Measurements from ENCODE around the gene RPTOR. TPM values are rescaled to one million over a fixed set of nuclear protein-coding genes. Genes with fewer than 3 reads are reported as not detected.
"Not testable (repeated sequence)": the region's sequence is repeated elsewhere in the genome, so short reads cannot be mapped to it uniquely, and the experiment has no call there.

Gene RPTOR
- polyA plus RNA-seq, 1 donor = 23.9 TPM

DNA sequence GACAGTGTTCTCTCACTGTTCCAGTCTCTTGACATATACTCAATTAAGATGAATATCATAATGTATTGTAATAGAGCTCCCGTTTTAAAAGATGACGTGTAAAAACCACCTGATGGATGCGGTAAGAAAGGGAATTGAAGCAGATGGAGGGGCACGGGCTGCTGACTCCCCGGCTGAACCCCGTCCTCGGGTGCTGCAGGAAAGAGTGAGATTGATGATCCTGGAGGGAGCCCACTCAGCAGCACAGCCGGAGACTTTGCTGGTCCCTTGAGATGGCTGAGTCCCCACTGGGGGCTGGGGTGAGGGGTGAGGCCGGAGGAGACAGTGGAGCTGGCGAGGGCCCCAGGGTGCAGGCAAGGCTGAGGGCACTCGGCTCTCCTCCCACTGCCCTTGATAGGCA is 217.4 kb downstream of the RPTOR start:
- no peak for DNase-seq (ENCODE audit: low read depth)

DNA sequence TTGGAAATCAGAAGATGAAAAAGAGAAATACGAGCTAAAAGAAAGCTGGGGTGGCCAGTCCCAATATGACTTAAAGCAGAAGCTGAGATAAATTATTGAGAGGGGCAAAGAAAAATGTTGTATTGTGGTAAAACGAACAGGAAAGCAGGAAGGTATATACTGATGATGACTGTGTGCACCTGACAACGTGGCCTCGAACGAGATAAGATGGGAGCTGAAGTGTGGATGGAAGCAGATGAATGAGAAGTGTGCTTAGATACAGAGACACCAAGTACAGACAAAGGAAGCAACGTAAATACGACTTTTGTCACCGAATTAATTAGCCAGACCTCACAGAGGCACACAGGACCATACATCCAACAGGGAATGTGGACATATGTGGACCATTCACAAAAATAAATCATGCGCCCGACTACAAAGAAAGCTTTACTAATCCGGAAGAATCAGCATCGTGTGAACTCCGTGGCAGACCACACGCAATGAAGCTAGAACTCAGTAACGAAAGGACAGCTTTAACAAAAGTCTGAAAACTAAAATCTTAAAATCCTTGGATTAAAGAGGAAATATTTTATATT is 218.7 kb downstream of the RPTOR start:
- DNase-seq (ENCODE audit: low read depth) = no peak

DNA sequence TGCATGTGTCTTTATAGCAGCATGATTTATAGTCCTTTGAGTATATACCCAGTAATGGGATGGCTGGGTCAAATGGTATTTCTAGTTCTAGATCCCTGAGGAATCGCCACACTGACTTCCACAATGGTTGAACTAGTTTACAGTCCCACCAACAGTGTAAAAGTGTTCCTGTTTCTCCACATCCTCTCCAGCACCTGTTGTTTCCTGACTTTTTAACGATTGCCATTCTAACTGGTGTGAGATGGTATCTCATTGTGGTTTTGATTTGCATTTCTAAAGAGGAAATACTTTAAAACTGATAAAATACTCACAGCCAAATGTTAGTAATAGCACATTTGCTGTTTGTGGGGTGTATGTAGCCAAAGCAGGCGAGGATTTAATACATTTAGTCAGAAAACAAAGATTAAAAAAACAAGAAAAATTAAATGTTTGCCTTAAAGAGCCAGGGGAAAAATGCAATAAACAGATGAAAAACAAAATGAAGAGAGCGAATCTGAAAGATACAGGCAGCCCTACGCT is 220.0 kb downstream of the RPTOR start:
- DNase-seq (ENCODE audit: low read depth) = not testable (repeated sequence)

DNA sequence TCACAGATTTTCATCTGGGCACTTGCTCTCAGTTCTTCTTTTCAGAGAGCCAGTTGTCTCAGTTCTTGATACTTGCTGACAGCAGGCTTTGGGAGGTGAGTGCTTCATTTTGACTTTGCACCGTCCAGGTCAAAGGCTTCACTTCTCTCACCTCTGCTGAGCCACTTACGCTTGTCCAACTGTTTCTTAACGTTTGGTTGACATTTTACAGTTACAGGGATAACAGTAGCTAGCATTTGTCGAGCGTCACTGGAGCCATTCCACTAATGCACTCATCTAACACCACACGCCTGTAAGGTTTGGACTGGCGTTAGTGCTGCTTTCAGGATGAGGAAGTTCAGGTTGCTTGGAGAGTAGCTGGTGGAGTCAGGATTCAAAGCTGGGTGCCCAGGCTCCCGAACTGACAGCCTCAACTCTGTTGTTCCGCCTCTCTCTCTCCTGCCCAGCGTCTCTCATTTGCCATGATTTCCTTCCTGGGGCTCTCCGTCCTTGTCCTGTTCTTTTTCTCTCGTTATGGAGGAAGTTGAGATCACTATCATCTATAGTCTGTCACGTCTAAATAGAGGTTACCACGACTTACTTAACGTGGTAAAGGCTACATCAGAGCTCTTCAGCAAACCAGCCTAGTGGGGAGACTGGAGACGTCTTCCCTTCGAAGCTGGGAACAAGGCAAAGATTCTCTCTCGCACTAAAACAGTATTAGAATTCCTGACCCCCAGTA is 220.8 kb downstream of the RPTOR start:
- no peak for DNase-seq (ENCODE audit: low read depth)

DNA sequence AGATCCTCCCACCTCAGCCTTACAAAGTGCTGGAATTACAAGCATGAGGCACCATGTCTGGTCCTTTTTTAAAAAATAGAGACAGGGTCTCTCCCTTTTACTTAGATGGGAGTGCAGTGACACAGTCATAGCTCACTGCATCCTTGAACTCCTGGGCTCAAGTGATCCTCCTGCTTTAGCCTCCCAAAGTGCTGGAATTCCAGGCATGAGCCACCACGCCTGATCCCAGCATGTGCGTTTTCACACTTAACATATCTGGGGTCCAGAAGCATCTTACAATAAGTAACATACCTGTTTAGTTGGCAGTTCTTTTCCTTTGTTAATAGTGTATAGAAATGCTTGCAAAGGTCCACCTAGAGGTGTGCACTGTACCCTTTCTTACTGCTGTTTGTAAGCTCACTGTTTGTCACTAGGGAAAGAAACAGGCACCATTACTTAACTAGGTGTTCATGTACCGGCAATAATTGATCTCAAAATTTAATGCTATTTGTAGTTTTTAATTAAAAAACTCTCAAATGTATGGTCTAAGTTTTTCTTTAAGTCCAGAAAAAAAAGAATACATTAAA is 221.7 kb downstream of the RPTOR start:
- DNase-seq (ENCODE audit: low read depth) = no peak

DNA sequence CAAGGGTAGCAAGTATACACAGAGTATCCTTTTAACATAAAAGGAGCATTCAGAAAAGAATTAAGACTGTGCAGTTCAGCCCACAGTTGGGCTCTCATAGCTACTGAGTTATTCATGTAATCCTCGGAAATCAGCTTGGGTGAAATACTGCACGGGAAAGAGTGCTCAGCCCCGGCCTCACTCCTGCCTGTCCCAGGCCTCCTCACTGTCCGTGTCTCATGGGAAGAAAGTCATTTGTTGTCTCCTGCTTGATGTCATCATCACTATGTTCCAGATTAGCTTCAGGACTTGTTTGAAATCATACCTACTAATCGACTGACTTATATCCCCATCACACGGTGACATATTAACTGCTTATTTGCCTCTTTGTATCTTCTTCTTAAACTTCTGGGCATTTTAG is 223.8 kb downstream of the RPTOR start:
- DNase-seq (ENCODE audit: low read depth) = no peak

DNA sequence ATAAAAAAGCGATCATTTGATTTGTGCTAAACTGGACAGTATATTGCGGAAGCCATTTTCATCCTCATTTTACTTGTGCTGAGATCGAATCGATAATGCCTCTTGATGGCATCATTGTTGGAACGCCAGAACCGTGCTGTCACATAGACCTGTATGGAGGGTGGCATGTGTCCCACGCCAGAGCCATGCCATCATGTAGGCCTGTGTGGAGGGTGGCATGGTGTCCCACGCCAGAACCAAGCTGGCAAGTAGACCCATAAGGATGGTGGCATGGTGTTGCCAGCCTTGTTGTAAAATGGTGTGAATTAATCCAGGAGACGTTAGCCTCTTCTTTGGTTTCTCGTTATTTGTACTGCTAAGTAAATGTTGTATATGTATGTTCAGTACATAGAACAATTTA is 224.3 kb downstream of the RPTOR start:
- no peak for DNase-seq (ENCODE audit: low read depth)

DNA sequence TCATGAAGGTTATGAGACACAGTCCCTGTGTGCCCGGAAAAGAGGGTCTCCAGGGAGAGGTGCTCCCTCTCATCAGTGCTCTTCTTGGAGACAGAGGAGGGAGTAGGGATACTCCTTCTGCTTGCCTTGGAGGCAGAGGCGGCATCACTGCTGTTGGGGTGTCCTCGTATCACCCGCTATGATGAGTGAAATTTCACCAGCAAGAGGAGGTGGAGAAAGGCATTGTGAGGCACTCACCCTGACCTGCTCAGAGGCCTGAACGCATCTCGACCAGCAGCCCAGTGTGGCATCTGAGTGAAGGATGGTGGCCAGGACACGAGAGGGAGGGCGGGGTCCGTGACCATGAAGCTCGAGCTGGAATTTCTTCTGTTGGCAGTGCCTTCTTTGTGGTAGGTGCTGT is 224.9 kb downstream of the RPTOR start:
- no peak for DNase-seq (ENCODE audit: low read depth)

DNA sequence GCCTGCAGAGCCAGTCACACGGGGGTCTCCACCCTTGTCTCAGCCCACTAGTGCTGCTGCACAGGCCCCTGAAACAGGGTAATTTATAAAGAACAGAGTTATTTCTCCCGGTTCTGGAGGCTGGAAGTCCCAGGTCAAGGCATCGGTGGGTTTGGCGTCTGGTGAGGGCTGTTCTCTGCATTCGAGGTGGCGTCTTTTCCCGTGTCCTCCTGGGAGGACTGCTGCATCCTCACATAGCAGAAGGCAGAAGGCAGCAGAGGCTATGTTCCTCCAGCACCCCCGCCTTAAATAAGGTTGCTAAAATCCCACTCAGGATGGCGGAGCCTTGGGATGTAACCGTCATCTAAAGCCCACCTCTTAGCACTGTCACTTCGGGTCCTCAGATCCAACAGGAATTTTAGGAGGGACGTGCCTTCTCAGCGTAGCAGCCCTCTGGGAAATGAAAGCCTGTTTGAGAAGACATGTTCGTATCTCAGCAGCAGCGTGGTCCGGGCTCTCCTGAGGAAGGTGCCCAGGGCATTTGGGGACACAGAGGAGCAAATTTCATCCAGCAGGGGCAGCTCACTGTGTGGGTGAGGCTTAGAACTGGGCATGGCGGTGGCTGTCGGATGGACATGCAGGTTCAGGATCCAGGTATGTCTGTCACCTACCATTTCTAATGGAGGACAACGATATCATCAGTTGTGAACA is 225.4 kb downstream of the RPTOR start:
- no peak for DNase-seq (ENCODE audit: low read depth)

DNA sequence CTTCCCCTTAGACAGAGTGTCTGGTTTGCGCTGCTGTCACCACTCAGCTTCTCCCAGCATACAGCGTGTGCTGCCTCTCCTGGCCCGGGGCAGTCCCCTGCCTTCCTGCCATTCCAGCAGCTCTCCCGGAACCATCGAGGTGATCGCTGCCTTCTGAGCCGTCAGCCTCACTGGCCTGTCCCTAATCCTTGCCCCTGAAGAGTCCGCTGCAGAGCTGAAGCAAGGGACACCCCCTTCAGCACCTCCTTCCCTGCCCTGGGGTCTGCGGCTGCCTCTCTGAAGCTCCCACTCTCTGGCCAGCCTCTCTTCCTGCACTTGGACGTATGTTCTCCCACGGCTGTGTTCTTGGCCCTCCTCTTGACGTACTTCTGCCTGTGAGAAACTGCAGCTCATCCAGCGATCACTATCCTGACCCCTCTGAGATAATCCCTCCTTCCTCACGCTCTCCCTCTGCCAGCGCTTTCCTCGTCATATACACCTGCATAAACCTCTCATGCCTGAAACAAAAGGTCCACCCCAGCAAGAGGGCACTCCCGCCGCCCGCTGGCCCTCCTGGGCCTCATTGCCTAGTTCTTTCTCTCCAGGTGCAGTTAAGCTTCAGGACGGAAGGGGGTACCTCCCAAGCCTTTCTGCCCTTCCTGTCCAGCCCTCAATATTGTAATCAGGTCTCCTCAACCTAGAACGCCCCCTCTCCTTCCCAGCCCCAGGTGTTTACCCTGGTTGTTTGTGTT is 226.4 kb downstream of the RPTOR start:
- DNase-seq (ENCODE audit: low read depth) = no peak

DNA sequence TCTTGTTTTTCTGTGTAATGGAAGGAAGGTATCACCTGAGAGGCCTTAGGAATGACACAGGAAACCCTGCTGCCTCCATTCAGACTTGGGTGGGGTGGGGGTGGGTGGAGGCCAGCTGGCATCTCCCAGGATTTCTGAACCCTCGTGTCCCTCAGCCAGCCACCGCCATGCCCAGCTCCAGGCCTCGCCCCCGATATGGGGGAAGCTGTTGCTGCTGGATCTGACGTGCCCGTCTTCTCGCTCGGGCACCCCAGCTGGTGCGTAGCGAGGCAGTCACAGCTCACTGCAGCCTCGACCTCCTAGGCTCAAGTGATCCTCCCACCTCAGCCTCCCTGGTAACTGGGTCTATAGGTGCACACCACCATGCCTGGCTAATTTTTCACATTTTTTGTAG is 227.0 kb downstream of the RPTOR start:
- DNase-seq (ENCODE audit: low read depth) = no peak

DNA sequence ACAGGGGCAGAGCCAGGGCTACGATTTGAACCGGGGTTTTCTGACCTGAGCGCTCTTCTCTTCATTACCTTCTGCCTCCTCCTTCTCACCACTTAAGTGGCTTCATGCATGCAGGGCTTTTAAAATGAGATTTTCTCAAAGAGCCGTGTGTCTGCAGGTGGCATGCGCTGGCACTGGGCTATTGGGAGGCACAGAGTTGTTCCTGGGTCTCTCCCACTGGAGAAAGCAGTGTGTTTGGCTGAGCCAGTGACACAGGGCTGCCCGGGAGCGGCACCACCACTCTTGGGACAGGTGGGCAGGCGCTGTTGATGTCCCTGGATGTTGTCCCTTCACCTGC is 228.2 kb downstream of the RPTOR start:
- no peak for DNase-seq (ENCODE audit: low read depth)

DNA sequence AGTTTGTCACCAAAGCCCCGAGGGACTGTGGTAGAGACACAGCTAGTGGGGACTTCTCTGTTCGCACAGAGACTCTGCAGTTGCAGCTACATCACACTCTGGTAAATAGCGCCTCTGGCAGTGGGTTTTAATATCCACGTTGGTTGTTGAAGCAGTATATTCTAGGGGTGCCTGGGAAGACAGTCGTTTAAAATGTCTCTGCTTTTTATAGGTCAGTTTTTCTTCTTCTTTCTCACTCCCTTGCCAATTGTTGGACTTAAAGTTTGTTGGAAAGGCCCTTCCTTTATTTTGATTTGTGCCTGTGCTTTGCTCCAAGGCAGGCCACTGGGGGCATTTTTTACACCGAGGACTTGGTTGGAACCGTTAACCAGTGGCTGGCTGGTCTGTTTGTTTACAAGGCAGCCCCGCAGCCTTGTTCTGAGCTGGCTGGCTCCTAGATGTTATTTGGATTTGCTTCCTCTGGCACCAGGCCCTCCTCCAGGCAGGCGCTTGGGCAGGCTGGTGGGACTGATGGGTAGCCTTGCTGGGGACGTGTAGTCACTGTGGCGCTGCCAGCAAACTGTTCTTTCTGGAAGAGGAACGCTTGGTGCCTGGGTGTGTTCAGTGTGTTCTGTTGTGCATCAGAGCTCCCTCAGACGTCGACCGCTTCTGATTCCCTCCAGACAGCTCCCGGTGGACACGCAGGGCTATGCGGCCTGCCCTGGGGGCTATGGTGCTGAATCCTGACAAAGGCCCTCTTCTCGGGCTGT is 228.8 kb downstream of the RPTOR start:
- DNase-seq (ENCODE audit: low read depth) = no peak

DNA sequence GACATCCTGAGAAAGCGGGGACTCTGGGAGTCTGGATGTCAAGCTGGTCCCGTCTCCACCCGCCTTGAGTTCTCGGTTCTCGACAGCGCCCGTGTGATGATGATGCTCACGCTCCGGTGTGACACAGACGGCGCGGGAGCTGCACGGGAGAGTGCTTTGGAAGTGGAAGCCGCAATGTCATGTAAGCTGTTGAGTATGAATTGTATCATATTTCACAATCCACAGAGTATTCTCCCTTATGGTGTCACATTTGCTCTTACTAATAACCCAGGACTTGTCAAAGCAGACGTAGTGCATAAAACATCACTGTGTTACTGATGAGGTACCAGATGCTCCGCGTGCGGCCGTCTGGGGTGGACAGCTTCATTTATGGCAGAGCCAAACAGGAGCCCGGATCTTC is 229.5 kb downstream of the RPTOR start:
- no peak for DNase-seq (ENCODE audit: low read depth)

DNA sequence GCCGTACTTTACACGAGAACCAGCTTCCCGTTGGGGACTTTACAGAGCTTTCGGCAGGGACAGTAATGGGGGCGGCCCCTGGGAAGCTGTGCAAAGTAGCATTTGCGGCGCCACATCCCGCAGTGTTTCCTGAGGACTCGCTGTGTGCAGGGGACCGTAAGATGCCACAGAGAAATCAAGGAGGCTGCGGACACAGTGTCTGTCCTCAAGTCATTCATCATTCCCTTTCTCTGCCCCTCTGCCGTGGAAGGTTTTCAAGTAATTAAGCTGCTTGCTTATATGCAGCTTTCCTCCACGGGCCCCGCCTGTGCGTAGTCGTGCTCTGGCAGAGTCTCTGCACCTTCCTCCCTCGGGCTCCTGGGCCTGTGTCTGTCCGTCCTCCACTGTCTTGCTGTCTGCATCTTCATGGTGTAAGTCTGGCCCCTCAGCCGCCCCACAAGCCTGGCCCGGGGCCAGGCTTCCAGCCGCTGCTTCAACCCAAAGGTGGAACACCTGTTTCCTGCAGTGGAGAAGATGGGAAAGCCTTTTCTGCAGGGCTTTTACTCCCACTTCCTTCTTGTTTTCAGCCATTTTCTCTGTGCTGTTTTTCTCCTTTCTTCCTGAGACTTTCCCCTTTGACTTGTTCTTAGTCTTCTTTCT is 230.1 kb downstream of the RPTOR start:
- DNase-seq (ENCODE audit: low read depth) = no peak

DNA sequence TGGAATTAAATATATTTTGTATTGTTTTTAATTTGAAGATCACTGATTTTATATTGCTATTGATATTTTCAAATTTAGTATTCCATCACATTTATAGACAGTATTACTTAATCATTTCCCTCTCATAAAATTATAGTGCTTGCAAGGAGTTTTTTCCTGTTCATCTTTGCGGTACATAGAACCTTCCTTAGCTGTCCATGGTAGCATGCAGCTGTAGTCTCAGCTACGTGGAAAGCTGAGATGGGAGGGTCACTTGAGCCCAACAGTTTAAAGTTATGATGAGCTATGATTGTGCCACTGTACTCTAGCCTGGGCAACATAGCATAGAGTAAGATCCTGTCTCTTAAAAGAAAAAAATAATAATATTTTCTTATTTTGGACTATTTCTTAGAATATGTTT is 231.2 kb downstream of the RPTOR start:
- no peak for DNase-seq (ENCODE audit: low read depth)

DNA sequence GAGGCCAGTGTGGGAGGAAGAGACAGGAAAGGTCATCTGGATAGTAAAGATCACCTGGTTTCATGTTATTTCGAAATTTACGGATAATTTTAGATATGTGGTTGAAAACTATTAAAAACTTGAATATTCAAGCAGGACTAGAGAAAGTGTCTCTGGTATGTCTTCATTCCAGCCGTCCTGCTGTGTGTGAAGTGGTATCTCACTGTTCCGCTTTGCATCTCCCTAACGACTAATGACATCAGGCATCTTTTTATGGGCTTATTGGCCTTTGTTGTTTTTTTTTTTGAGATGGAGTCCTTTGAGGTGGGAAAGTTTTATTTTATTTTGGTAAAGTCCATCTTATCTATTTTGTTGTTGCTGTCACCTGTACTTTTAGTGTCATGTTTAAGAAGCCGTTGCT is 232.6 kb downstream of the RPTOR start:
- DNase-seq (ENCODE audit: low read depth) = no peak

DNA sequence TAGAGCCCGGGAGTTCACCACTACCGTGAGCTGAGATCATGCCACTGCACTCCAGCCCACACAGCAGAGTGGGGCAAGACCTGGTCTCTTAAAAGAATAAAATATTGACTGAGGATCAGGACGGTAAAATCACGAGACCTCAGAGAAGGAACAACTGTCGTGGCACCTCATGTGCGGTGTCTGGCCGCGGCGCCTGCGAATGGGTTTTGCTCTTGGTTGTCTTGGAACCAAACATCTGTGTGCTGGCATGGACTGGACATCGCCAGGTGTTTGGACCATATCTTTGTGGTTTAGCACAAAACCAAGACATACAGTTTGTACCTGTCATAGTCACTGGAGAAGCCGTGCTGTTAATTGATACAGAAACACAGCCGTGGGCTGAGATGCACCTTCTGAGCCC is 234.1 kb downstream of the RPTOR start:
- DNase-seq (ENCODE audit: low read depth) = no peak

DNA sequence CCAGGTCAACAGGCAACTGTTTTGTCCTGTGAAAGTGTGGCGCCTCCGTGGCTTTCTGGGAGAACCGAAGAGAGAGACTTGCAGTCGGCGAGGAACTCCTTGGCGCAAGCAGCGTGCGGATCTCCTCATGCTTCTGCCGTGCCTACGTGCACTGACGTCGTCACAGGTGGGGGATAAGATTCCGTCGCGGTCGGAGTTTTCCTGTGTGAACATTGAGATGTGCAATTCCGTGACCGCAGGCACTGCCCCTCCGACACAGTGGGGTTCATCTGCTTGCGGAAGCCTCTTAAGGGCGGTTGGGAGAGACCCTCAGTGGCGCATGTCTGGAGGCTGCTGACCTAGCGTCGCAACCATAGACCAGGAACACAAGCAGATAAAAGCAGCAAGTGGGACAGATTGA is 234.7 kb downstream of the RPTOR start:
- no peak for DNase-seq (ENCODE audit: low read depth)

DNA sequence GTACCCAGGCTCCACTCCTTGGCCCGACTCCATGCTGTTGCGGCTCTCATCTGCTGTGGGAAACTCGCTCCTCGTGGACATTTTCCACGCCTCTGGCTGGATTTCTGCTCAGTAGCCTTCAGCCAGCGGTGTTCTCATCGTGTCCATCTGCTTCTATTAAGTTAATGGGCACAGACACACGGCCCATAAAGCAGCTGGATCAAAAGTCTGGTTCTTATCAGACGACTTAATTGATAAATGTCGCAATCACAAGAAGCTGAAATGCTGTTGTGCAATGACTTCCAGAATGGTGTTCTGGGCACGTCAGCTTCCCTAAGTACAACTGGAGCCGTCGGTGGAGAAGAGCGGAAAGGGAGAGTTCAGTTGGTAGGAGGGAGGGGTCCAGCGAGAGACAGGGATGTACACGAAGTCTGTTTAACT is 235.3 kb downstream of the RPTOR start:
- DNase-seq (ENCODE audit: low read depth) = no peak
